Heart right ventricle (tissue), 16 donors: ENCODE results near the gene CWC27. TPM values are rescaled to one million over a fixed set of nuclear protein-coding genes. Genes with fewer than 3 reads are reported as not detected.
A peak's percentile ranks its signal among the peaks of the same experiment; 100 is the strongest.

Experiments used
- ATAC-seq, 8 donors: fragments of 200-7000 bp; cut with Tn5 transposase; one replicate each; pipeline ENCODE4 v1.9.1; 2020; ENCODE audit warnings: mild to moderate bottlenecking in 8 of 8, moderate library complexity in 8 of 8, moderate number of reproducible peaks in 1 of 8
- DNase-seq, 2 donors: peaks; one replicate each; pipeline ENCODE4 v3.0.0-alpha.2; 2020
- H3K27ac ChIP-seq, 10 donors: fragments of 200-600 bp; sonication (generic) in 2 of 10; one replicate each; pipeline versions ENCODE4 v1.5.0 to v1.8.0; 2020 to 2022; ENCODE audit warnings: mild to moderate bottlenecking in 3 of 10
- H3K27me3 ChIP-seq, 7 donors: fragments of 200-600 bp; one replicate each; pipeline ENCODE4 v1.8.0; 2021 to 2022; ENCODE audit warnings: mild to moderate bottlenecking in 2 of 7
- H3K36me3 ChIP-seq, 9 donors: fragments of 200-600 bp; sonication (generic) in 1 of 9; one replicate each; pipeline versions ENCODE4 v1.5.0 to v1.8.0; 2020 to 2022; ENCODE audit warnings: mild to moderate bottlenecking in 2 of 9
- H3K4me1 ChIP-seq, 9 donors: fragments of 200-600 bp; sonication (generic) in 1 of 9; one replicate each; pipeline versions ENCODE4 v1.5.0 to v1.8.0; 2020 to 2022; ENCODE audit warnings: mild to moderate bottlenecking in 4 of 9
- H3K4me3 ChIP-seq, 10 donors: fragments of 200-600 bp; sonication (generic) in 2 of 10; one replicate each; pipeline versions ENCODE4 v1.5.0 to v1.8.0; 2020 to 2022; ENCODE audit warnings: mild to moderate bottlenecking in 7 of 10, moderate library complexity in 2 of 10
- H3K9me3 ChIP-seq, 11 donors: fragments of 200-600 bp in 10 of 11; sonication (generic) in 2 of 11; one replicate each; pipeline versions ENCODE4 v1.5.0 to v1.8.0; 2013 to 2022; ENCODE audit warnings: mild to moderate bottlenecking in 2 of 11, control low read depth in 1 of 11, moderate library complexity in 1 of 11
- whole genome bisulfite sequencing, 2 donors: extraction: QIAGEN DNeasy Blood & Tissue Kit; methylation state at CpG; one replicate each; pipeline ENCODE4 v1.1.7; 2013; ENCODE audit warnings: inconsistent platforms in 1 of 2; 5-methylcytosine and 5-hydroxymethylcytosine counted together
- intact Hi-C, 10 donors: fragments of 100-400 bp; cut with DNase I; formaldehyde crosslinking; loops; one replicate each; pipeline versions ENCODE4 v1.11.1 to v1.14.2; 2022
- polyA plus RNA-seq, 2 donors: library from polyadenylated mRNA; stranded (reverse); fragments of 200-250 nt; gene quantifications; one replicate each; pipeline ENCODE4 v1.2.3, GENCODE V29; 2013
- total RNA-seq, 10 donors: library from RNA; stranded (reverse); fragmentation: NEBNext Ultra II Directional in 3 of 10; extraction: Animal tissue kit (Norgen Biotek cat#: 25700) in 3 of 10; gene quantifications; one replicate each; pipeline versions ENCODE4 v1.2.1 to v1.2.4, GENCODE V29; 2021 to 2023
- TF ChIP-seq, protein P1 (sequence below), 9 donors: fragments of 200-600 bp; sonication (generic) in 2 of 9; IDR thresholded peaks; one replicate each; pipeline versions ENCODE4 v1.5.0 to v1.8.0; 2021 to 2022; ENCODE audit warnings: antibody characterized with exemption in 9 of 9, mild to moderate bottlenecking in 5 of 9, moderate library complexity in 1 of 9
- donor health status: Arrhythmogenic right ventricular cardiomyopathy.
- donor health status: ischemic (EF 13 %, LVEDD 7.1; RV severe dilation, severe dysfunction).
- donor health status: healthy with polysubstance abuse.
- donor health status: DM: no; HTN: yes; CAD: no.
- donor health status: DM: no; HTN: no; CAD: no.
- donor health status: ischemic (EF 25% LVEDD 6.9; RV normal size, moderate dysfunction).
- donor health status: ischemic (EF 25% LVEDD 5.7; RV mildly dilated, moderate dysfunction).
- donor health status: healthy.
- donor health status: DM: yes; HTN: yes; CAD: no.
- donor health status: Ischemic cardiomyopathy.
- donor health status: ischemic (EF 35%, LVEDD 5.7; RV mildly dilated, moderate dysfunction).
- donor health status: nonischemic (EF 11% LVEDD 7.7; RV severe dilation, severe dysfunction).
- donor health status: DM: yes; HTN: yes; CAD: no.
- donor health status: PGD.
- donor health status: ischemic (EF 29% LVEDD 5.4; RV normal size, mild dysfunction).
- donor health status: nonischemic (EF 23%, LVEDD 6.1; RV moderate dilation, normal function).

CWC27 gene
- total and polyA plus RNA-seq, 12 donors: 18.7 to 32.1 (median 23.5) TPM

DNA sequence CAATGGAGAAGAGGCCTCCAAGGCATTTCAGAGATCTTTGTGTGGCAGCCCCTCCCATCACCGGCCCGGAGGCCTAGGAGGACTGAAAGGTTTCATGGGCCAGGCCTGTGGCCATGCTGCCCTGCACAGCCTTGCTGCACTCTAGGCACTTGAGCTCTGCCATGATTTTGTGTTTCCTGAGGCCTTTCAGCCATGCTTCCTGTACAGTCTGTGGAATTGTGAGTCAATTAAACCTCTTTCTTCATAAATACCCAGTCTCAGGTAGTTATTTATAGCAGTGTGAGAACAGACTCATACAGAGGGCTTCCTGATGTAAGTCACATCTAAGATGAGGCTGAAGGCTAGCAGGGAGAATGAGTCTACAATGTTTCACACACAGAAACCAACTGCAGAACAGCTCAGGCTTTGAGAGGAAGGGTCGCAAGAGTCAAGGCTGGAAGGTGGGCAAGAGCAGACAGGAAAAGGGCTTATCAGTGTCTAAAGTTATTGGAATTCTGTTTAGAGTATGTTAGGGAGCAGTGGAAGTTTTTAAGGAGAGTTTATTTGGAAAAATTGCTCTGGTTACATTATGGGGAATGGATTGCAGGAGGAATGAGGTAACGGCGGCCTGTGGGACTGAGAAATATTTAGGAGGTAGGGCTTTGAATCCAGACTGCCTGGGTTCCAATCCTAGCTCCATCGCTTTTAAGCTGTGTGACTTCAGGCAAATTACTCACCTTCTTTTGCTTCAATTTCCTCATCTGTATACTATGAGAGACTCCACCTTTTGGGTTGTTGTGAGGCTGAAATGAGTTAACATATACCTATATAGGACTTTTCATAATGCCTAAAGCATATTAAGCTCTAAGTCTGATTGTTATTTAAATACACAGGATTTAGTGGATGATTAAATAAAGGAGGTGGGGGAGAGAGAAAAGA, 291.2 kb downstream of the CWC27 start:
- no peak for ATAC-seq
- Histone ChIP-seq H3K4me3 (no peak overlapping the region), H3K27me3 (no peaks in the 10 kb centered on the region), H3K9me3 (peaks cover 0 to 6% (median 0%) of the 10 kb centered on the region in 11 donors), H3K36me3 (no peaks in the 10 kb centered on the region), H3K27ac (no peak overlapping the region), H3K4me1 (peaks cover 0 to 20% (median 18%) of the 10 kb centered on the region in 9 donors)
- no peak for DNase-seq
- intact Hi-C loops: loop anchor here in 1 of 10 donors (5.0 kb wide), 1 partner anchor 42 kb away; no protein-coding TSS in a partner anchor
- 88 to 91% methylated on average over 6 of the region's 6 CpGs for WGBS, 2 donors
- TF ChIP-seq, protein P1, sequence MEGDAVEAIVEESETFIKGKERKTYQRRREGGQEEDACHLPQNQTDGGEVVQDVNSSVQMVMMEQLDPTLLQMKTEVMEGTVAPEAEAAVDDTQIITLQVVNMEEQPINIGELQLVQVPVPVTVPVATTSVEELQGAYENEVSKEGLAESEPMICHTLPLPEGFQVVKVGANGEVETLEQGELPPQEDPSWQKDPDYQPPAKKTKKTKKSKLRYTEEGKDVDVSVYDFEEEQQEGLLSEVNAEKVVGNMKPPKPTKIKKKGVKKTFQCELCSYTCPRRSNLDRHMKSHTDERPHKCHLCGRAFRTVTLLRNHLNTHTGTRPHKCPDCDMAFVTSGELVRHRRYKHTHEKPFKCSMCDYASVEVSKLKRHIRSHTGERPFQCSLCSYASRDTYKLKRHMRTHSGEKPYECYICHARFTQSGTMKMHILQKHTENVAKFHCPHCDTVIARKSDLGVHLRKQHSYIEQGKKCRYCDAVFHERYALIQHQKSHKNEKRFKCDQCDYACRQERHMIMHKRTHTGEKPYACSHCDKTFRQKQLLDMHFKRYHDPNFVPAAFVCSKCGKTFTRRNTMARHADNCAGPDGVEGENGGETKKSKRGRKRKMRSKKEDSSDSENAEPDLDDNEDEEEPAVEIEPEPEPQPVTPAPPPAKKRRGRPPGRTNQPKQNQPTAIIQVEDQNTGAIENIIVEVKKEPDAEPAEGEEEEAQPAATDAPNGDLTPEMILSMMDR (IDR thresholded peaks at IDR 0.05): no peak

DNA sequence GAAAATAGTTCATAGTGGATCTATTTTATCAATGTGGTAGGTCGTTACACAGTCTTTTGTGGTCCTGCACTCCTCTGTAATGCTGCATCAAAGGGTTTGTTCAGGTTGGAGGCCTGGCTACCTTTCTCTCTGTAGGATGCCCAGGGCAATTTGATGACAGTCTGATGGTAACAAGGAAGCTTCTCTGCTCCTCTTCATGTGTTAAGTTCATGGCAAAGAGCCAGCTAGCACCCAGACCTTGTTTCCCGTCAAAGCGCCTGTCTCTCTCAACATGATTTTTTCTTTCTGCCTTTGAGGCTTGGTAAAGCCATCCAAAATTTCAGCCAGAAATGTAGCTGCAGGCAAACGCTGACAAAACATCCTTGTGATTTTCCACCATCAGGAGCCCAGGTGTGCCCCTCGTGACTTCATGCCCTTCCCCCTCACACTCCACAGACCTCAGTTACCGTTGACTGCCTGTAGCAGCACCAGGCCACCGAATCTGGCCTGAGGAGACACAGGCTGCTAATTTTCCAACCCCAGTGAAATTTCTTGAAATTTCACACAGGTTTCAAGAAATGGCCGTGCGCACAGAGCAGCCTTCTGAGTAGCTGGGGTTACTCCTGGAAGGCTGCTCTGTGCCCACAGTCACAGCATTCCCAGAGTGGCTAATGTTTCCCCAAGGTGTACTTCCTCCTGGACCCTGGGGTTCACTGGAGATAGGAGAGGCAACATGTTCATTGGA, 292.7 kb downstream of the CWC27 start:
- ATAC-seq (no peak), DNase-seq (no peak)
- H3K4me3 ChIP-seq: no peak overlapping the region
- 86 to 88% methylated on average over 9 of the region's 9 CpGs for WGBS, 2 donors
- H3K36me3 ChIP-seq: no peaks in the 10 kb centered on the region
- H3K27me3 ChIP-seq: no peaks in the 10 kb centered on the region
- TF ChIP-seq, protein P1 (IDR thresholded peaks at IDR 0.05): no peak
- intact Hi-C loops: loop anchor here in 1 of 10 donors (5.0 kb wide), 1 partner anchor 41 kb away; no protein-coding TSS in a partner anchor
- H3K9me3 ChIP-seq: no peaks in the 10 kb centered on the region
- no peak overlapping the region for H3K27ac ChIP-seq
- H3K4me1 ChIP-seq: peaks cover 0 to 22% (median 18%) of the 10 kb centered on the region in 9 donors

DNA sequence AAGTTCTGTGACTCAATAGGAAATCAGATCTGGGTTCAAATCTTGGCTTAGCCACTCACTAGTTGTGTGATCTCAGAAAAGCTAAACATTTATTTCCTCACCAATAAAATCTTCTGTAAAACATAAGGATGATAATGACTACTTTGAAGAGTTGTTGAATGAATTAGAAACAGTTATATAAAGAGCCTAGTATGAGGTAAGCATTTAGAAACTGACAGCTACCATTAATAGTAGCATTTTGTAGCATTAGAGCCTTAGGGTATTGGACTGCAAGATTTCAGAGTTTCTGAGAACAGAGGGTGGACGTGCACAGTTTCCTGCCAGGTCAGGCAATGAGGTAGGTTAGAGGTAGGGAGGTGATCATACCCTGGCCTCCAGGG, 293.2 kb downstream of the CWC27 start:
- Histone ChIP-seq H3K4me3 (no peak overlapping the region), H3K9me3 (no peaks in the 10 kb centered on the region), H3K36me3 (no peaks in the 10 kb centered on the region), H3K4me1 (peaks cover 0 to 27% (median 18%) of the 10 kb centered on the region in 9 donors), H3K27me3 (no peaks in the 10 kb centered on the region), H3K27ac (peak overlapping the region in 3 of 10 donors; percentile 0 to 87 (median 79))
- intact Hi-C loops: loop anchor here in 1 of 10 donors (5.0 kb wide), 1 partner anchor 40 kb away; no protein-coding TSS in a partner anchor
- 80 to 83% methylated on average over 1 of the region's 1 CpG for WGBS, 2 donors
- DNase-seq (no peak), ATAC-seq (no peak)
- TF ChIP-seq, protein P1 (IDR thresholded peaks at IDR 0.05): no peak

DNA sequence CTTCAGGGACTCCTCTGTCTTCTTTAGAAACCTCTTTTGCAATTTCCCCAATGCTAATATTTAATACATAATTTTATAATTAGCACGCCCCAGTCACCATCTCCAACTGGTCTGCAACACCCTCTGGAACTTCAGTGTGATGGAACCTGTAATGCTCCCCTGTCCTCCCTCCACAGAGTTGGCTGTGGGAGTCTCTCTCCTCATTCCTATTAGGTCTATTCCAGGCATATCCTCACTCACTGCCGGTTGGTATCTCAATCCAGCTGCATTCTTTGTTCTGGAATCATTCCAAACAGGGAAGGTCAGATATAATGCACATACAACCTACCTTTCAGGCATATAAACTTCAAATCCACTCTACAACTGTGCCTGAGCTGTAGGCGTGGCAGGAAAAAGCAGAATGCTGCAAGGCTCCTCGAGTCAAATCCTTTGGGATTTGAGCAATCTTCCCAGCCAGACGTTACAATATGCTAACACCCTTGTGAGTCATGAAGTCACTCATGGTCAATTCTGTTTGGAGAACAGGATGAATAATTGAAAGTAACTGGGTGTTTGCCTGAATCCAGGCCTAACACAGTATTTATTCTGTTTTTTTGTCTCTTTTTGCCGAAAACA, 293.8 kb downstream of the CWC27 start:
- peak overlapping the region; percentile 35 to 87 (median 76) for H3K27ac ChIP-seq
- ATAC-seq (peak; percentile 86 to 96 (median 94)), DNase-seq (peak in 1 of 2 donors; percentile 65)
- no peaks in the 10 kb centered on the region for H3K9me3 ChIP-seq
- H3K4me1 ChIP-seq: peaks cover 0 to 28% (median 18%) of the 10 kb centered on the region in 9 donors
- 40% methylated on average over 6 of the region's 6 CpGs for WGBS, 2 donors
- H3K36me3 ChIP-seq: no peaks in the 10 kb centered on the region
- H3K4me3 ChIP-seq: no peak overlapping the region
- no peaks in the 10 kb centered on the region for H3K27me3 ChIP-seq
- TF ChIP-seq, protein P1 (IDR thresholded peaks at IDR 0.05): no peak
- intact Hi-C loops: loop anchor here in 1 of 10 donors (5.0 kb wide), 1 partner anchor 40 kb away; no protein-coding TSS in a partner anchor
